Naive thymus-derived CD4-positive, alpha-beta T cell (primary cell): ENCODE measurements around the gene PAEP. TPM values are rescaled to one million over a fixed set of nuclear protein-coding genes. Genes with fewer than 3 reads are reported as not detected.

Experiments used
- ATAC-seq: fragments of 150-1000 bp; cut with Tn5 transposase; 2 replicates; pipeline ENCODE4 v1.10.0; 2021; ENCODE audit warnings: mild to moderate bottlenecking, moderate library complexity
- CTCF ChIA-PET: fragments of 350-600 bp; sonication (Branson Sonifier 250); formaldehyde crosslinking; loops from one replicate; lab custom pipeline; 2021; ENCODE audit warnings: antibody characterized with exemption; lab: Charles Lee
- POLR2A ChIA-PET: fragments of 350-600 bp; sonication (Branson Sonifier 250); formaldehyde crosslinking; loops from one replicate; lab custom pipeline; 2021; ENCODE audit warnings: antibody characterized with exemption, inconsistent platforms; lab: Charles Lee
- DNase-seq, 9 donors: peaks; one replicate each; pipeline versions ENCODE4 v3.0.0 to v3.0.0-alpha.2; 2020 to 2022; ENCODE audit warnings: mixed read lengths in 1 of 9
- H3K27ac ChIP-seq: one replicate; pipeline ENCODE4 v1.7.0; 2013; ENCODE audit warnings: mild to moderate bottlenecking, low read depth, low read length, moderate library complexity
- H3K27me3 ChIP-seq, 2 donors: one replicate each; pipeline ENCODE4 v1.7.0; 2013; ENCODE audit warnings: low read length in 2 of 2, mild to moderate bottlenecking in 2 of 2, moderate library complexity in 2 of 2; ENCODE audit not compliant: control insufficient read depth in 2 of 2, insufficient read depth in 2 of 2
- H3K36me3 ChIP-seq, 3 experiments: 1 replicate in 2 of 3; 2 replicates in 1 of 3; pipeline ENCODE4 v1.7.0; 2013; ENCODE audit warnings: low read length in 3 of 3, mild to moderate bottlenecking in 3 of 3, moderate library complexity in 1 of 3; ENCODE audit not compliant: insufficient read depth in 3 of 3, control insufficient read depth in 2 of 3
- H3K4me1 ChIP-seq, 2 donors: one replicate each; pipeline ENCODE4 v1.7.0; 2013; ENCODE audit warnings: low read length in 2 of 2, mild to moderate bottlenecking in 2 of 2, moderate library complexity in 1 of 2; ENCODE audit not compliant: control insufficient read depth in 2 of 2, insufficient read depth in 2 of 2
- H3K4me3 ChIP-seq: 2 replicates; pipeline ENCODE4 v1.7.0; 2013; ENCODE audit warnings: mild to moderate bottlenecking, low read length
- H3K9me3 ChIP-seq, 3 experiments: 1 replicate in 2 of 3; 2 replicates in 1 of 3; pipeline ENCODE4 v1.7.0; 2013; ENCODE audit warnings: low read length in 3 of 3; ENCODE audit not compliant: control insufficient read depth in 2 of 3
- H3K27ac Mint-ChIP-seq, 9 donors: one replicate each; pipeline ENCODE4 v1.8.0; 2020 to 2022; ENCODE audit warnings: mixed read lengths in 9 of 9, mild to moderate bottlenecking in 8 of 9, moderate library complexity in 5 of 9, inconsistent platforms in 2 of 9
- H3K27me3 Mint-ChIP-seq, 5 donors: one replicate each; pipeline ENCODE4 v1.8.0; 2021 to 2022; ENCODE audit warnings: mixed read lengths in 5 of 5, mild to moderate bottlenecking in 1 of 5
- H3K36me3 Mint-ChIP-seq, 5 donors: one replicate each; pipeline ENCODE4 v1.8.0; 2020 to 2022; ENCODE audit warnings: mixed read lengths in 5 of 5, mild to moderate bottlenecking in 3 of 5, inconsistent platforms in 1 of 5
- H3K4me1 Mint-ChIP-seq, 7 donors: one replicate each; pipeline ENCODE4 v1.8.0; 2020 to 2022; ENCODE audit warnings: mixed read lengths in 7 of 7, mild to moderate bottlenecking in 3 of 7, inconsistent platforms in 1 of 7
- H3K4me3 Mint-ChIP-seq, 10 donors: one replicate each; pipeline ENCODE4 v1.8.0; 2020 to 2022; ENCODE audit warnings: mild to moderate bottlenecking in 10 of 10, mixed read lengths in 10 of 10, moderate library complexity in 6 of 10, inconsistent platforms in 2 of 10
- H3K9me3 Mint-ChIP-seq, 11 donors: one replicate each; pipeline ENCODE4 v1.8.0; 2020 to 2022; ENCODE audit warnings: mixed read lengths in 11 of 11, mild to moderate bottlenecking in 4 of 11, inconsistent platforms in 1 of 11, moderate library complexity in 1 of 11
- intact Hi-C, 2 donors: fragments of 100-400 bp; cut with micrococcal nuclease; formaldehyde crosslinking; loops; one replicate each; pipeline ENCODE4 v1.15.1; 2023
- polyA plus RNA-seq, 2 donors: library from polyadenylated mRNA; unstranded; fragments of 300-500 nt; fragmentation: Illumina TruSeq; gene quantifications; one replicate each; pipeline ENCODE4 v1.2.3, GENCODE V29; 2021
- total RNA-seq, 6 experiments: library from RNA in 5 of 6; stranded (reverse) in 5 of 6; gene quantifications; 1 replicate in 5 of 6; 2 replicates in 1 of 6; pipeline ENCODE4 v1.2.3 and lab custom pipeline; 2021 to 2026

PAEP gene
- total and polyA plus RNA-seq, 7 experiments from 2014 or later: not detected

DNA sequence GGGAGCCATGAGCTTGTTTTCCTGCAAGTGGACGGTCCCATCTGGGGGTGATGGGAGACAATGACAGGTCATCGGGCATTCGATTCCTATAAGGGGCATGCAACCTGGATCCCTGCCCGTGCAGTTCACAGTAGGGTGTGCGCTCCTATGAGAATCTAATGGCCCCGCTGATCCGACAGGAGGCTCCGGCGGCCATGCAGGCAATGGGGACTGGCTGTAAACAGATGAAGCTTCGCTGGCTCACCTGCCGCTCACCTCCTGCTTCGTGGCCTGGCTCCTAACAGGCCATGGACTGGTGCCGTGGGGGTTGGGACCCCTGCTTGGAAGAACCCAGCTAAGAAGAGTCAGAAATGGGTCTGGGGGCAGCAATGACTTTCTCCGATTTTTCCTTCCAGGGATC lies 21.0 kb downstream of the PAEP start:
- Mint-ChIP-seq H3K27me3 (peaks cover 0 to 37% (median 6%) of the 10 kb centered on the region in 5 donors), H3K4me3 (no peak overlapping the region), H3K4me1 (no peaks in the 10 kb centered on the region), H3K27ac (no peak overlapping the region), H3K36me3 (no peaks in the 10 kb centered on the region), H3K9me3 (no peaks in the 10 kb centered on the region)
- no peak for DNase-seq
- ATAC-seq: no peak
- Histone ChIP-seq H3K4me3 (no peak overlapping the region), H3K36me3 (no peaks in the 10 kb centered on the region), H3K4me1 (no peaks in the 10 kb centered on the region), H3K27ac (no peak overlapping the region), H3K9me3 (no peaks in the 10 kb centered on the region), H3K27me3 (no peaks in the 10 kb centered on the region)
- ChIA-PET POLR2A (no interaction called here), CTCF (no interaction called here)
- intact Hi-C loops: no loop called here

DNA sequence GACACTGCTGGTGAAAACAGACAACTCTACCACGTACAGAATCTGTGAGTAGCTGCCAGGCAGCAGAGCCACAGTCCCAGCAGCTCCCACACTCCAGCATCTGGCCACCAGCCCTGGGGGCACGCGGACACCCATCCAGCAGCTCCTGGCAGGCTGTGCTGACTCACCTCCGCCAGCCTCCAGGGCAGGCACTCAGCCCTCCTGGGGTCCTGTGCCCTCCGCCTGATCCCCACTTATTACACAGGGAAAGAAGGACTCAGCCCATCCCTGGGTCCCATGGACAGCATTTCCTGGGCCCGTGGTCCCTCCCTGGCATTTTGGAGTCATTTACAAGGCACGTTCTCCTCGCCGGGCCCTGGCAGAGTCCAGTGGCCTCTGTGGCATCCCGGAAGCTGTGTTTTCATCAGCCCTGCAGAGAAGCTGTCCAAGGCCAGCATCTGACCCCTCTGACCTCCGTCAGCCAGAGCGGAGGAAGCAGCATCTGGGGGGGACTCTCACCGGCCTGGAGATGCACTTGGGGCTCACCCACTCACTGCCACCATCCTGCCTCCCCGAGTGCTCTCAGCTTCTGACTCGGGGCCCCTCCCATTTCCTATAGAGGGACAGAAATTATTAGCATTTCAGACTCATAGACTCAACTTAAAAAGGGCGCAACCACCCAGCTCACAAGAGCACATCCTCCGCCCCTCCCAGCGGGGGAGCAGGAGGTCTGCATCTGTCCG lies 21.6 kb downstream of the PAEP start:
- Mint-ChIP-seq H3K27me3 (peaks cover 0 to 37% (median 6%) of the 10 kb centered on the region in 5 donors), H3K4me1 (no peaks in the 10 kb centered on the region), H3K9me3 (no peaks in the 10 kb centered on the region), H3K4me3 (no peak overlapping the region), H3K36me3 (no peaks in the 10 kb centered on the region), H3K27ac (no peak overlapping the region)
- CTCF ChIA-PET: no interaction called here
- Histone ChIP-seq H3K36me3 (no peaks in the 10 kb centered on the region), H3K4me1 (no peaks in the 10 kb centered on the region), H3K27ac (no peak overlapping the region), H3K9me3 (no peaks in the 10 kb centered on the region), H3K27me3 (no peaks in the 10 kb centered on the region), H3K4me3 (no peak overlapping the region)
- DNase-seq (no peak), ATAC-seq (no peak)
- POLR2A ChIA-PET: no interaction called here
- intact Hi-C loops: no loop called here

DNA sequence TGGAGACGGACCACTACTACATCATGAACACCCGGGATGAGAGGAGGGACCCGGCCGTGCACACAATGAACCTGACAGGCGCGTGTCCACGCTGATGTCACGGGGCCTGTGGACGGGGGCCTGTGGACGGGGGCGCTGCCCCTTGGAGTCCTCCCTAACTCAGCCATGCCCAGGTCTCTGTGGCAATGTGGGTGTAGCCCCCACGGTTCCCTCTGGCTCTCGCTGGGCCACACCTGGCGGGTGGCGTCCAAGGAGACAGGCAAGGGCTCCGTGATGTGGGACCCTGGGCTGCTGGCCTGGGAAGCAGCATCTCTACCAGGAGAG lies 22.1 kb downstream of the PAEP start:
- no peaks in the 10 kb centered on the region for H3K9me3 Mint-ChIP-seq
- no peaks in the 10 kb centered on the region for H3K36me3 Mint-ChIP-seq
- ChIA-PET POLR2A (no interaction called here), CTCF (no interaction called here)
- Histone ChIP-seq H3K27ac (no peak overlapping the region), H3K4me1 (no peaks in the 10 kb centered on the region), H3K27me3 (no peaks in the 10 kb centered on the region), H3K4me3 (no peak overlapping the region), H3K9me3 (no peaks in the 10 kb centered on the region), H3K36me3 (no peaks in the 10 kb centered on the region)
- peaks cover 0 to 37% (median 6%) of the 10 kb centered on the region in 5 donors for H3K27me3 Mint-ChIP-seq
- H3K4me3 Mint-ChIP-seq: no peak overlapping the region
- no peaks in the 10 kb centered on the region for H3K4me1 Mint-ChIP-seq
- intact Hi-C loops: no loop called here
- no peak overlapping the region for H3K27ac Mint-ChIP-seq
- ATAC-seq (no peak), DNase-seq (no peak)

DNA sequence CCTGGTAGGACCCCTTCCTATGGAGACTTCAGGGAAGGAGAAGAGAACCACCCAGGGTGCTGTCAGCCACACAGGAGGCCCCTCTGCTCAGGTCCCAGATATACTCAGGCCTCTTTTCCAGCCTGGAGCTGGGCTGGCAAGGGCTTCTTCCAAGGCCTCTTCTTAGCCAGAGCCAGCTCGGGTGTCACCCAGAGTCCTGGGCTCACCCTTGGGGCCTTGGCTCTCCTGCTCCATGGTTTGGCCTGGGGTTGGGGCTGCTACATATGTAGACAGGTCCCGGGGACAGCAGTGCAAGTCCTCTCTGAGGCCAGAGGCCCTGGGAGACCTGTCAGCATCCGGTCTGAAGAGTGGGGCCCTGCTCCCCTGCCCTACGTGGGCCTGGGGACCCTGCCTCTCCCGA lies 22.8 kb downstream of the PAEP start:
- no peaks in the 10 kb centered on the region for H3K9me3 ChIP-seq
- H3K9me3 Mint-ChIP-seq: no peaks in the 10 kb centered on the region
- CTCF ChIA-PET: interaction anchor here (0.6 kb wide), 1 partner anchor 91 kb away, joined by 3 read pairs; no protein-coding TSS in a partner anchor
- H3K27me3 Mint-ChIP-seq: peaks cover 0 to 37% (median 6%) of the 10 kb centered on the region in 5 donors
- H3K27me3 ChIP-seq: no peaks in the 10 kb centered on the region
- H3K27ac ChIP-seq: no peak overlapping the region
- H3K4me3 Mint-ChIP-seq: no peak overlapping the region
- H3K36me3 ChIP-seq: no peaks in the 10 kb centered on the region
- H3K4me1 ChIP-seq: no peaks in the 10 kb centered on the region
- no peaks in the 10 kb centered on the region for H3K36me3 Mint-ChIP-seq
- no peak overlapping the region for H3K4me3 ChIP-seq
- no peaks in the 10 kb centered on the region for H3K4me1 Mint-ChIP-seq
- DNase-seq (no peak), ATAC-seq (no peak)
- intact Hi-C loops: no loop called here
- POLR2A ChIA-PET: no interaction called here
- H3K27ac Mint-ChIP-seq: no peak overlapping the region

DNA sequence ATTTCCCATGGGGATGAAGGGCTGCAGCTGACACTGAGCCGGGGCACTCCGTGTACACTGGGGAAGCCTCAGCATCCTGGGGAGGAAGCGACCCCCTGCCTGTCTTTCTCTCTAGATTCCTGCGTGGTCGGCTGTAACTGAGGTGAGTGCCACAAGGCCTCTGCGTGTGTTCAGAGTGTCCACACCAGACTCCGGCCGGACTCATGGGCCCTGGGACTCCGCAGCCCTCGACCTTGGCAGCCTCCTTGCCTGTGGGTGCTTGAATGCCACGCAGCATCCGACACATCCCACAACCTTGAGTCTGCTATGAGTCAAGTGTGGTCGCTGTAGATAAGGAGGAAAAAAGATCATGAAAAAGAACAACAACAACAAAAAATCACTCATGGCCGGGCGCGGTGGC lies 23.4 kb downstream of the PAEP start:
- intact Hi-C loops: no loop called here
- ChIA-PET CTCF (interaction anchor here (0.6 kb wide), 1 partner anchor 92 kb away, joined by 3 read pairs; no protein-coding TSS in a partner anchor), POLR2A (no interaction called here)
- H3K27ac Mint-ChIP-seq: no peak overlapping the region
- Histone ChIP-seq H3K4me1 (no peaks in the 10 kb centered on the region), H3K4me3 (no peak overlapping the region), H3K27ac (no peak overlapping the region), H3K36me3 (no peaks in the 10 kb centered on the region), H3K9me3 (no peaks in the 10 kb centered on the region), H3K27me3 (no peaks in the 10 kb centered on the region)
- H3K9me3 Mint-ChIP-seq: no peaks in the 10 kb centered on the region
- no peaks in the 10 kb centered on the region for H3K4me1 Mint-ChIP-seq
- no peak overlapping the region for H3K4me3 Mint-ChIP-seq
- no peaks in the 10 kb centered on the region for H3K36me3 Mint-ChIP-seq
- H3K27me3 Mint-ChIP-seq: peaks cover 0 to 37% (median 6%) of the 10 kb centered on the region in 5 donors
- DNase-seq (no peak), ATAC-seq (no peak)

DNA sequence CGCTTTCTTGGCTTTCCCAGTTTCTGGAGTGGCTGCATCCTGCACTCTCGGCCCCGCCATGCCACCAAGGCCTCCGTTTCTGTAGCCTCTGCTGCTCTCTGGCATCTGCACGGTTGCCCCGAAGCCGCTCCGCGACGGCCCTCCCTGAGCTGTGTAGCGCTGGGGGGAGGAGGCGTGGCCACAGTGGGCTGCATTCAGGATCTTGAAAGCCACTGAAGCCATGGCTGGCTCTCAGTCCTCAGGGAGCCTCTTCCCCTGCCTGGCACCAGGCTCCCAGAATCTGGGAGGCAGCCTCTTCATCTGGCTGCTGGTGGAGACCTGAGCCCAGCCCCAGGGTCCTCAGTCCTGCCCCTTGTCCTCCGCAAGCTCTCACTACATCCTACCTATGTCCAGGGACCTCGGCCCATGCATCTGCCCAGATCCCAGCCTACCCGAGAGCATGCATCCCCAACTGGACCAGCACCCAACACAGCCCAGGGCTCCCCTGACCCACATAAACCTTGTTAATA lies 25.1 kb downstream of the PAEP start:
- Histone ChIP-seq H3K9me3 (no peaks in the 10 kb centered on the region), H3K4me3 (no peak overlapping the region), H3K27me3 (no peaks in the 10 kb centered on the region), H3K36me3 (no peaks in the 10 kb centered on the region), H3K27ac (no peak overlapping the region), H3K4me1 (no peaks in the 10 kb centered on the region)
- CTCF ChIA-PET: no interaction called here
- no peaks in the 10 kb centered on the region for H3K36me3 Mint-ChIP-seq
- no peak overlapping the region for H3K4me3 Mint-ChIP-seq
- POLR2A ChIA-PET: no interaction called here
- no peaks in the 10 kb centered on the region for H3K9me3 Mint-ChIP-seq
- no peak overlapping the region for H3K27ac Mint-ChIP-seq
- no peaks in the 10 kb centered on the region for H3K4me1 Mint-ChIP-seq
- H3K27me3 Mint-ChIP-seq: peaks cover 0 to 35% (median 9%) of the 10 kb centered on the region in 5 donors
- ATAC-seq (no peak), DNase-seq (no peak)
- intact Hi-C loops: no loop called here

DNA sequence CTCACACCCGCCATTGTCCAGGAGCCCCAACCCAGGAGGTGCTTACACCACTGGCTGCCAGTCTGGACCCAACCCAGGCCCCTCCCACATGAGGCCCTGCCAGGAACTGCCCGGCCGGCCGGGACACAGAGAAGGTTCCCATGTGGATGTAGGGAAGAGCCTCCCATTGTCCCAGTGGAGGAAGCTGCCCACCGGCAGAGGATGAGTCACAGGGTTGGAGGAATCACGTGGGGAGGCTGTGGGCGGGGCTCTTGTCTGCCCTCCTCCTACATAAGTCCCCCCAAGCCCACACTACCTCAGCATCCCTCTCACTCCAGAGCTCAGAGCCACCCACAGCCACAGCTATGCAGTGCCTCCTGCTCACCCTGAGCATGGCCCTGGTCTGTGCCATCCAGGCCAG lies 26.1 kb downstream of the PAEP start:
- no peak overlapping the region for H3K4me3 ChIP-seq
- Mint-ChIP-seq H3K4me3 (no peak overlapping the region), H3K27me3 (peaks cover 0 to 28% (median 9%) of the 10 kb centered on the region in 5 donors), H3K4me1 (no peaks in the 10 kb centered on the region), H3K9me3 (no peaks in the 10 kb centered on the region), H3K27ac (no peak overlapping the region), H3K36me3 (no peaks in the 10 kb centered on the region)
- ChIA-PET POLR2A (no interaction called here), CTCF (no interaction called here)
- no peaks in the 10 kb centered on the region for H3K9me3 ChIP-seq
- no peak for ATAC-seq
- no peak for DNase-seq
- H3K27me3 ChIP-seq: no peaks in the 10 kb centered on the region
- H3K4me1 ChIP-seq: no peaks in the 10 kb centered on the region
- no peak overlapping the region for H3K27ac ChIP-seq
- intact Hi-C loops: no loop called here
- no peaks in the 10 kb centered on the region for H3K36me3 ChIP-seq
